HCT116 (cell line): Measurements from ENCODE around the gene RGL3.
A peak's percentile ranks its signal among the peaks of the same experiment; 100 is the strongest.

Experiments
- ATF3 ChIP-seq: IDR thresholded peaks from 2 replicates; pipeline ENCODE4 v1.6.1; 2012
- CEBPB ChIP-seq: IDR thresholded peaks from 2 replicates; pipeline ENCODE4 v1.6.1; 2012; ENCODE audit warnings: low read depth
- CTCF ChIP-seq, 3 experiments: fragments of 200-600 bp in 1 of 3; sonication (generic) in 1 of 3; IDR thresholded peaks in 2 of 3; conservative IDR thresholded peaks in 1 of 3; 2 replicates each; pipeline ENCODE4 v1.5.1; 2012 to 2017; ENCODE audit warnings: low read depth in 2 of 3, low read length in 2 of 3, antibody characterized with exemption in 1 of 3, borderline replicate concordance in 1 of 3, control low read depth in 1 of 3, mild to moderate bottlenecking in 1 of 3, mixed read lengths in 1 of 3, mixed run types in 1 of 3, moderate library complexity in 1 of 3; ENCODE audit not compliant: insufficient read depth in 1 of 3
- EGR1 ChIP-seq: IDR thresholded peaks from 2 replicates; pipeline ENCODE4 v1.6.1; 2012; ENCODE audit warnings: low read depth
- EZH2 ChIP-seq: fragments of 200-600 bp; sonication (generic); IDR thresholded peaks from 2 replicates; pipeline ENCODE4 v1.6.1; 2017; ENCODE audit warnings: antibody characterized with exemption, mixed run types
- POLR2A ChIP-seq: IDR thresholded peaks from 2 replicates; pipeline ENCODE4 v1.7.0; 2011; ENCODE audit warnings: borderline replicate concordance; ENCODE audit not compliant: insufficient read depth, insufficient read length; ENCODE audit errors: extremely low read depth
- POLR2AphosphoS5 ChIP-seq: IDR thresholded peaks from 2 replicates; pipeline ENCODE4 v1.6.1; 2011; ENCODE audit warnings: mild to moderate bottlenecking, low read depth, low read length, moderate library complexity
- YY1 ChIP-seq: IDR thresholded peaks from 2 replicates; pipeline ENCODE4 v1.6.1; 2011; ENCODE audit warnings: low read length, low read depth, moderate library complexity, mild to moderate bottlenecking; ENCODE audit not compliant: insufficient replicate concordance; ENCODE audit errors: extremely low read depth
- TF ChIP-seq, protein P1 (sequence below): IDR thresholded peaks from 2 replicates; pipeline ENCODE4 v1.6.1; 2012; ENCODE audit warnings: low read depth
- TF ChIP-seq, protein P2 (sequence below): IDR thresholded peaks from 2 replicates; pipeline ENCODE4 v1.6.1; 2011; ENCODE audit warnings: mild to moderate bottlenecking, low read length, moderate library complexity; ENCODE audit not compliant: insufficient replicate concordance; ENCODE audit errors: extremely low read depth
- TF ChIP-seq, protein P3 (sequence below): IDR thresholded peaks from 2 replicates; pipeline ENCODE4 v1.6.1; 2012

DNA sequence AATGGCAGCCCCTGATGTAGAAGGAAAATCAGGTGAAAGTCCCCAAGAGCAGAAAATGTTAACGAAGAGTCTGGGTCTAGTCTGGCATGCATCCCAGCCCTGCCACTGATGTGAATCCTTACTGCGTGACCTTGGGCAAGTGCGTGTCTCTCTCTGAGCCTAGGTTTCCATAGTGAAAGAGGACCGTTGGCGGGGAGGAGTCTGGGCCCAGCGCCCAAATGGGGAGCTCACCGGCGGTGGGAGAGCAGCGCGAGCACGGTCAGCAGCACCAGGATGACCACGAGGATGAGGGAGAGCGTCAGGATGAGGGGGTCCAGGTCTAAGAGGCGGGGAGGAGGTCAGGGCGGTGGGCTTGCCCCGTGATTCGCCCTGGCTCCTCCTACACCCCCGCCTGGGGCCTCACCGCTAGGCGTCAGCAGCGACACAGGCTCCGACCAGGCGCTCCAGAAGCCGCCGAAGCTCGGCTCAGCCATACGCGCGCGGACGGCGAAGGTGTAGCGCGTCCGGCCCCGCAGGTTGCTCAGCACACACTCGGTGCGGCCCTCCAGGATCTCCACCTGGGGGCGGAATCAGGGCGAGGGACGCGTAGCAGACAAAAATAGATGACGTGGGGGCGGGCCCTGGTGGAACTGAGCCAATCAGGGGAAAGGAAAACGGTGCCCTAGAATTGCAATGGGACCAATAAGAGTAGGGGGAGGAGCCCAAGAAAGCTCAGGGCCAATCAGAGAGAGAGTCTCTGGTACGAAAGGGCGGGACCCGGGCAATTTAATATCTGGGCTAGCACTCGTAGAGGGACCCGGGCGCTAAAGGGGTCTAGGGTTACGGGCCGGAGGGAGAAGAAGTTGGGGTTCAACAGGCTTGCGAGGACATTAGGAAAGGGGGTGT is 38.2 kb downstream of the RGL3 start:
- peak; percentile 25 for TF ChIP-seq YY1
- peak in 2 of 3 experiments; percentile 67 to 70; a peak in 4 of 6 replicates for TF ChIP-seq CTCF (IDR thresholded peaks at IDR 0.05 in 2 of 3, conservative IDR thresholded peaks at IDR 0.05 in 1 of 3; ENCODE audit: borderline replicate concordance in 1 of 3, insufficient read depth in 1 of 3, low read depth in 2 of 3, low read length in 2 of 3)
- TF ChIP-seq ATF3: no peak
- TF ChIP-seq EGR1: no peak
- no peak for TF ChIP-seq EZH2
- peak; percentile 94 for TF ChIP-seq POLR2AphosphoS5
- TF ChIP-seq POLR2A: peak; percentile 95
- TF ChIP-seq CEBPB: no peak
- TF ChIP-seq, protein P1, sequence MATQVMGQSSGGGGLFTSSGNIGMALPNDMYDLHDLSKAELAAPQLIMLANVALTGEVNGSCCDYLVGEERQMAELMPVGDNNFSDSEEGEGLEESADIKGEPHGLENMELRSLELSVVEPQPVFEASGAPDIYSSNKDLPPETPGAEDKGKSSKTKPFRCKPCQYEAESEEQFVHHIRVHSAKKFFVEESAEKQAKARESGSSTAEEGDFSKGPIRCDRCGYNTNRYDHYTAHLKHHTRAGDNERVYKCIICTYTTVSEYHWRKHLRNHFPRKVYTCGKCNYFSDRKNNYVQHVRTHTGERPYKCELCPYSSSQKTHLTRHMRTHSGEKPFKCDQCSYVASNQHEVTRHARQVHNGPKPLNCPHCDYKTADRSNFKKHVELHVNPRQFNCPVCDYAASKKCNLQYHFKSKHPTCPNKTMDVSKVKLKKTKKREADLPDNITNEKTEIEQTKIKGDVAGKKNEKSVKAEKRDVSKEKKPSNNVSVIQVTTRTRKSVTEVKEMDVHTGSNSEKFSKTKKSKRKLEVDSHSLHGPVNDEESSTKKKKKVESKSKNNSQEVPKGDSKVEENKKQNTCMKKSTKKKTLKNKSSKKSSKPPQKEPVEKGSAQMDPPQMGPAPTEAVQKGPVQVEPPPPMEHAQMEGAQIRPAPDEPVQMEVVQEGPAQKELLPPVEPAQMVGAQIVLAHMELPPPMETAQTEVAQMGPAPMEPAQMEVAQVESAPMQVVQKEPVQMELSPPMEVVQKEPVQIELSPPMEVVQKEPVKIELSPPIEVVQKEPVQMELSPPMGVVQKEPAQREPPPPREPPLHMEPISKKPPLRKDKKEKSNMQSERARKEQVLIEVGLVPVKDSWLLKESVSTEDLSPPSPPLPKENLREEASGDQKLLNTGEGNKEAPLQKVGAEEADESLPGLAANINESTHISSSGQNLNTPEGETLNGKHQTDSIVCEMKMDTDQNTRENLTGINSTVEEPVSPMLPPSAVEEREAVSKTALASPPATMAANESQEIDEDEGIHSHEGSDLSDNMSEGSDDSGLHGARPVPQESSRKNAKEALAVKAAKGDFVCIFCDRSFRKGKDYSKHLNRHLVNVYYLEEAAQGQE: no peak
- TF ChIP-seq, protein P2, sequence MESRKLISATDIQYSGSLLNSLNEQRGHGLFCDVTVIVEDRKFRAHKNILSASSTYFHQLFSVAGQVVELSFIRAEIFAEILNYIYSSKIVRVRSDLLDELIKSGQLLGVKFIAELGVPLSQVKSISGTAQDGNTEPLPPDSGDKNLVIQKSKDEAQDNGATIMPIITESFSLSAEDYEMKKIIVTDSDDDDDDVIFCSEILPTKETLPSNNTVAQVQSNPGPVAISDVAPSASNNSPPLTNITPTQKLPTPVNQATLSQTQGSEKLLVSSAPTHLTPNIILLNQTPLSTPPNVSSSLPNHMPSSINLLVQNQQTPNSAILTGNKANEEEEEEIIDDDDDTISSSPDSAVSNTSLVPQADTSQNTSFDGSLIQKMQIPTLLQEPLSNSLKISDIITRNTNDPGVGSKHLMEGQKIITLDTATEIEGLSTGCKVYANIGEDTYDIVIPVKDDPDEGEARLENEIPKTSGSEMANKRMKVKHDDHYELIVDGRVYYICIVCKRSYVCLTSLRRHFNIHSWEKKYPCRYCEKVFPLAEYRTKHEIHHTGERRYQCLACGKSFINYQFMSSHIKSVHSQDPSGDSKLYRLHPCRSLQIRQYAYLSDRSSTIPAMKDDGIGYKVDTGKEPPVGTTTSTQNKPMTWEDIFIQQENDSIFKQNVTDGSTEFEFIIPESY: peak; percentile 50
- TF ChIP-seq, protein P3, sequence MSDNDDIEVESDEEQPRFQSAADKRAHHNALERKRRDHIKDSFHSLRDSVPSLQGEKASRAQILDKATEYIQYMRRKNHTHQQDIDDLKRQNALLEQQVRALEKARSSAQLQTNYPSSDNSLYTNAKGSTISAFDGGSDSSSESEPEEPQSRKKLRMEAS: no peak
